GM19467 (cell line): Measurements from ENCODE around the gene FOXI1.

ENCODE experiments used
- ATAC-seq: cut with Tn5 transposase; IDR thresholded peaks from one replicate; pipeline ENCODE4 v1.9.1; 2021; ENCODE audit warnings: mild to moderate bottlenecking, moderate library complexity; ENCODE audit not compliant: unreplicated experiment

The FOXI1 gene

DNA sequence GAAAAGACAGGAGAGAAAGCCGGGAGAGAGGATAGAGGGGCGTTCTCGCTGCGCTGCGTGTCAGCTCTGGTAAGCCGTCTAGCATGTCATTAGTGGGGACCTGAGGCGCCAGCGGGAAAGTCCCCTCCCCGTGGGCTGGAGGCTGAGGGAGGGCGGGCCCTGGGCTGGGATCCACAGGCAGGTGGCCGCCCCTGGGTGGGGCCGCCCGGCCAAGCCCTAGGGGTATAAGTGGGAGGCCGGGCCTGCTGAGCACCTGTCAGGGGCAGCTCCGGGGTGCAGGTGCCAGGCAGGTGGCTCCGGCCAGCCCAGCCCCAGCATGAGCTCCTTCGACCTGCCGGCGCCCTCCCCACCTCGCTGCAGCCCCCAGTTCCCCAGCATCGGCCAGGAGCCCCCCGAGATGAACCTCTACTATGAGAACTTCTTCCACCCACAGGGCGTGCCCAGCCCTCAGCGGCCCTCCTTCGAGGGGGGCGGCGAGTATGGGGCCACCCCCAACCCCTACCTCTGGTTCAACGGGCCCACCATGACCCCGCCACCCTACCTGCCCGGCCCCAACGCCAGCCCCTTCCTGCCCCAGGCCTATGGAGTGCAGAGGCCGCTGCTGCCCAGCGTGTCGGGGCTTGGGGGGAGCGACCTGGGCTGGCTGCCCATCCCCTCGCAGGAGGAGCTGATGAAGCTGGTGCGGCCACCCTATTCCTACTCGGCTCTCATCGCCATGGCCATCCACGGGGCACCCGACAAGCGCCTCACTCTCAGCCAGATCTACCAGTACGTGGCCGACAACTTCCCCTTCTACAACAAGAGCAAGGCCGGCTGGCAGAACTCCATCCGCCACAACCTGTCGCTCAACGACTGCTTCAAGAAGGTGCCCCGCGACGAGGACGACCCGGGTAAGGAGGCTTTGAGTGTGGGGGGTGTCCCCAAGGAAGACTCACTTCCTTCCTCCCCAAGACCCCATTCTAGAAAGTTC lies at the start of gene FOXI1:
Gene FOXI1, plus strand, starts transcription at position 256 of the 970 bp plus-strand sequence. Its CDS starts 61 bp downstream, at position 317.
- ATAC-seq, result no peak

DNA sequence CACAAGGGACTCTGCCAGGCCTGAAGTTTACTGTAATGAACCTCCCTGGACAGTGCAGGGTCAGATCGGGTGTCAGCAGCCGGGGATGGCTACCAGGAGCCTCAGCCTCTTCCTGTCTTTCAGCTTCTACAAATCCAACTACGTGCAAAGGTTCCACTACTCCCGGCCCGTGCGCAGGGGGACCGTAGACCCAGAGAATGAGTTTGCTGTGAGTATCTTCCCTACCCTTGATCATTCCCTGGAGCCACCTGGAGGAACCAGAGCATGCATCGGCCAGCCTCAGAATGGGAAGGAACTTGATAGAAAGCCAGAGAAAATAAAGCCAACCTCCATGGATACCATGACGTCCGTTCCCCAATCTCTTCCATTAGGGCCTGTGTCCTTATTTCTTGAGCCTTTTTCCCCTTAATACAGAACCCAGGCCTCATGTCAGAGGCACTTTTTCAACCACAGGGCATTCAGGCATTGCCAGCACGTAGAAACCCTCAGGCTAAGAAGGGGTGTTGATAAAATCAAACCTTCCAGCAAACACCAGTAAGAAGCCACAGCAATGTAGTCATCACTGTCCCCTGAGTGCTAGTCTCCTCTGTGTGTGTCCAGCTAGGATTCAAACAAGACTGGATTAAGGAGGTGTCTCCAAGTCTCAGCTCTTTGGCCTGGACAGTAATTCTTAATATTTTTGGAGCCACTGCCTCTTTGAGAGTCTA lies 49.0 kb upstream of the FOXI1 start:
- ATAC-seq, result no peak

DNA sequence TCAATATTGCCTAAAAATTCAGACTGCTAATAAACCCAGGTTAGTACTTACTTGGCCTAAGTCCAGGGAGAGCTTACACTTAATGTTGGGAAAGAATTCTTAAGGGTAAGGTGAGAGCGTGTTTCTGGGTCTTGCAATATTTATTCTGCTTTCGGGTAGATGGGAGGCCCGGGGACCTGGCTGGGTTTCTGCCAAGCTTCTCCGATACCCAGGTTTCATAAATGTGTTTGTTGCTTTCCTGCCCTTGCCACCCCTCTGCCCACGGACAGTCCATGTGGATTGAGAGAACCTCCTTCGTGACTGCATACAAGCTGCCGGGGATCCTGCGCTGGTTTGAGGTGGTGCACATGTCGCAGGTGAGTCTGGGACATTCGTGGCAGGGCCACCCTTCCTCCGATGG lies 48.4 kb upstream of the FOXI1 start:
- no peak for ATAC-seq

DNA sequence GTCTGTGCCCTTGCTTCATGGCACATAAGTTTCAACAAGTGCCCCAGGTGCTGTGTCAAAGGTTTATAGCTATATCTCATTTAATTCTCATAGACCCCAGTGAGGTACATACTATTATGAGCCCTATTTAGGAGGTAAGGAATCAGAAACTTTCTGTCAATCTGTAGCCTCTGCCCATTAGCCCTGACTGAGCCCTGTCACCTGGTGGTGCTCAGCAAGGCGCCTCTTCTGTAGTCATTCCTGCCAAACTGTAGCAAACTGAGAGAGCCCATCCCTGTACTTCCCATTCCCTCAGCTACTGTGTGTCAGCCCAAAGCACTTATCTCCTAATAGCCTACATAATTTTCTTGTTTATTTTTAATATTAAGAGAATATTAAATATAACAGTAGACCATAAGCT lies 46.5 kb upstream of the FOXI1 start:
- no peak for ATAC-seq

DNA sequence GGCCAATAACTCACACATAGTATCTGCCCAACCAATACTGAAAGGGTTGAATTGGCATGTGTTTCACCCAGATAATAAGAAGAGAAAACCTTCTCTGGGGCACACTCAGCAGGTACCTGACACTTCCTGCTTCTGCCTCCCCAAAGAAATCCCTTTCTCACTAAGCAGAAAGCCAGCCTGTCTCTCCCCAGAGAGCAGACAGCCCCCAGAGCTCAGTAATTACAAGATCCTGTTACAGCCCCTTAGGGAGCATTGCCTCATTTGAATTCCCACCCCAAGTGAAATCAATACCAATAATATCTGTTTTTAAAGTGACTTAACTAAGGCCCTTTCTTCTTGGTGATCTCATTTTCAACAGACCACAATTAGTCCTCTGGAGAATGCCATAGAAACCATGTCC lies 38.5 kb upstream of the FOXI1 start:
- ATAC-seq, result no peak

DNA sequence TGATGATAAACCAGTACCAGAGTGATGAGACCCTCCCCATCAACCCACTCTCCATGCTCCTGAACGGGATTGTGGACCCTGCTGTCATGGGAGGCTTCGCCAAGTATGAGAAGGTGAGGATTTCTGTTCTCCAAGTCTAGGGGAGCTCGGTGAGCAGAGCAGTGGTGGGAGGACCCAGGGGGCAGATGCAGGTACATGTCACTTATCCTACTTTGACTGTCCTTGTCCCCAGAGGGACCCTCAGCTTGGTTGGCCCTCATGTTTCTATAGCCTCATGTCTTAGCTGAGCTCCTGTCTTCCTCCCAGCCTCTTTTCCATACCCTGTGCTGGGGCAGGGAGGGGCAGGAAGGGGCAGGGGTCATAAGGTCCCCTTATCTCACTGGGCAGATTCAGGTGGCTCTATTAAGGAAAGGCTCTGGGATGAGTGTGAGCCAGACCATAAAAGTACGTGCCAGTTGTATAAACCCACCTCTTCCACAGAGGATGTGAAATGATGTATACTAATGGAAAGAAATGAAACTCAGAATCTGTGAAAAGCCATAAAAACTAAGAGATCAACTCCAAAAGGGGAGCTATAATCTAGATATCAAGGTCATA lies 38.0 kb upstream of the FOXI1 start:
- no peak for ATAC-seq

DNA sequence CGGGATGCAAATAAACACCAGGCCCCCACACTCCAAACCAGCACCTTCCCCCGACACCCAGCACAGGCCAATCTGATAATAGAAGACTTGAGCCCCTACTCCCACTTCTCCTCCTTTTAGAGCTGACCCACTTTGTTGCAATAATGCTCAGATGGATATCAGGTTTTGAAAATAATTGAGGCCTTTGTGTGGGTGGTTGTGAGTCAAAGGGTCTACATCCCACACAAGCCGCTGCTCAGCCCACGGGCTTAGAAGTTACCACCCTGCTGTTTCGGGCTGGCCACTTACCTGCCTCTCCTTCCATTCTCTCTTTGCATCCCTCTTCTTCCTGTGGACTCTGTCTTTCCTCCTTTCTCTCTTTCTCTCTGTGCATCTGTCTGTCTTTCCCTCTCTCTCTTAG lies 36.2 kb upstream of the FOXI1 start:
- ATAC-seq, result no peak

DNA sequence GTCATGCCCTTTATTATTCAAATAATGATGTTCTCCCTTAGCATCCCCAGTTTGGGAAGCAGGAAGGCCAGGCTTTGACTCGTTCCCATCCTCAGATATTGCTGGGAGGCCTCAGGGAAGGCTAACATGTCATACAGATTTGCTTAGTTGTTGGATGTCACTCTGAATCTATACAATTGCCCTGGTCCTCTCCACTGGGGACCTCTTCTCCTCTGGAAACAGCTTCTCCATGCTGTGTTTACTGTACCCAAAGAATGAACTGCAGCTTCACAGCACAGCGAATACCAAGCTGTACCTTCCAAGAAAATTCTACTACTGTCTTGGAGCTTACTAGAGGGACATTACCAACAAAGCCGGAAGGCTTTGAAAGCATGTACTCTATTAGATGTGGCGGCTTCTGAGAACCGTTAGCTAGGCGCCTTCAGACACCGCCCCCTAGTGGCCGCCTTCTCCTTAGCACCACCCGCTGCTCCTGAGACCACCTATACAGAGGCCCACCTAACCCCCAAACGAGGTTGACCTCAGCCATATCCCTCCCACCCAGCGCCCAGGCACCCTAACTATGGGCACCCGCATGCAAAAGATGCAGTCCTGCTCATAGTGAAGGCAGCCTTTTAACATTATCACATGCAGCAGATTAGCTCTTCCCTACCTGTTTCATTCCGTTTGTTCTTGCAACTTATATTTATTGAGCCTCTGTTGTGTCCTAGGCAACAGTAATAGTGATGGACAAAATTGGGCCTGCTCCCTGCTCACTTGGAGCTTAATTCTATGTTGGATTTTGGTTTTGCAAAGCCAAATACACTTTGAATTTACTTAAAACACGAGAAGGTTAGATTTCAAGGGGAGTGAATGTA lies 34.9 kb upstream of the FOXI1 start:
- no peak for ATAC-seq

DNA sequence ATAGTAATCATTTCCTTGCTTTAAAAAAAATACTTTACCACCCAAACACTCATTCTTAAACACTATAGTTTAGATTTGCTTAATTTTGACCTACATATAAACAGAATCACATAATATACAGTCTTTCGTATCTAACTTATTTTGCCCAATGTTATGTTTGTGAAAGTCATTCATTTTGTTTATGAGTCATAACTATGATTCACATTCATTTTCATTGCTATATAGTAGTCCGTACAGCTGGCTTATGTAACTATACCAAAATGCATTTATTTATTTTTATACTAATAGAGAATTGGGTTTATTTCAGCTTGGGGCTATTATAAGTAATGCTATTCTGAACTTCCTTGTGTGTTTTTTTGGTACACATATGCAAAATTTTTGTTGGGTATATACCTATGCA lies 33.9 kb upstream of the FOXI1 start:
- ATAC-seq, result no peak

DNA sequence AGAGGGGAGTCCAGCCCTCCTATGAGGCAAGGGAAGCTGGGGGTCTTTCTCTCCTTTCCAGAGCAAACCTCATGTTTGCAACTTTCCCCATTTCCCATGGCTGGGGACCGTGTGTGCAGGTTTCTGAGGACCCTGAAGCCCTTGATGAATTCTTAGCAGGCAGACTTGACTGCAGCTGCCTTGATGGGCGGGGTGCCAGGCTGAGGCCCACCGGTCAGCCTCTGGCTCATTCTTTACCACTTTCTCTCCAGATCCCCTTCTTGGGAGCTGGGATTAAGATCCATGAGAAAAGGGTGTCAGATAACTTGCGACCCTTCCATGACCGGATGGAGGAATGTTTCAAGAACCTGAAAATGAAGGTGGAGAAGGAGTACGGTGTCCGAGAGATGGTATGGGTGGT lies 30.0 kb upstream of the FOXI1 start:
- no peak for ATAC-seq

DNA sequence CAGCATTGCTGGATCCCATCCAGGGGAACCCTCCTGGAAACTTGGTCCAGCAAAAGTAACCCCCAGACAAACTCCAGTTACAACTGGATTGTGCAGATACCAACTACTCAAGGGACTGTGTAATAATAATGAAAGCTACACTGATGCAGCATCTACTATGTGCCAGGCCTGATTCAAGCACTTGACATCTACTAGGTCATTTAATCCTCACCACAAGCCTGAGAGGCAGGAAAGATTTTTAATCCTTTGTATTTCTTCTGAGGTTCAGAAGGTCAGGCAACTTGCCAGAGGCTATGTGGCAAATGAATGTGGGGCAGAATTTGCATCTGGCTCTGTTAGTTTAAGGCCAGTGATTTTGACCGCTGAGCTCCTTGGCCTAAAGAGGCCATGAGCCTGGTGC lies 29.5 kb upstream of the FOXI1 start:
- ATAC-seq, result no peak

DNA sequence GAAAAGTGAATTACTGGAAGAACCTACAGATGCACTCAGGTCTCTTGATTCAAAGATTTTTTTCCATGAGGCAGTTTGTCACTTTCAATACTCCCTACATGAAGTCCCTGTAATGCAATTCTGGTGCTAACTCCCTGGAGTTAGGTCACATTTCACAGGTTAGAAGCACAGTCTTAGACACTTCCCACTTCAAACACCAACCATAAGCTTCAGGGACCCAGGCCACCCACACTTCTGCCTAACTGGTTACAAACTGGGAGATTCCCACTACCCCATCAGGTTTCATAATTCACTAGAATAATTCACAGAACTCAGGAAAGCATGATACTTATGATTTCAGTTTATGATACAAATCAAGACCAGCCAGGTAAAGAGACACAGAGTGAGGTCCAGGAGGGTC lies 29.0 kb upstream of the FOXI1 start:
- no peak for ATAC-seq

DNA sequence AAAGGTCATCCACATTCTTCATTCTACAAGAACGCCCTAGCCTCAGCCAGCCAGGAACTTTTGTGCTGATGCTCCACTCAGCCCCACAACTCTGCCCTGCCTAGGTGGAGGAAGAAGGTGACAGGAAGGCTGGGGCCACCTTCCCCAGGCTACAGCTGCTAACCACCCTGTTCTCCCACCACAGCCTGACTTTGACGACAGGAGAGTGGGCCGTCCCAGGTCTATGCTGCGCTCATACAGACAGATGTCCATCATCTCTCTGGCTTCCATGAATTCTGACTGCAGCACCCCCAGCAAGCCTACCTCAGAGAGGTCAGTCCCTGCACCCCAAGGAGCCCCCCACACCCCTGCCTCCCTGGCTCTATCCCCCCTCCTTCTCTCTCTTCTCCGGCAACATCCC lies 28.2 kb upstream of the FOXI1 start:
- ATAC-seq, result no peak

DNA sequence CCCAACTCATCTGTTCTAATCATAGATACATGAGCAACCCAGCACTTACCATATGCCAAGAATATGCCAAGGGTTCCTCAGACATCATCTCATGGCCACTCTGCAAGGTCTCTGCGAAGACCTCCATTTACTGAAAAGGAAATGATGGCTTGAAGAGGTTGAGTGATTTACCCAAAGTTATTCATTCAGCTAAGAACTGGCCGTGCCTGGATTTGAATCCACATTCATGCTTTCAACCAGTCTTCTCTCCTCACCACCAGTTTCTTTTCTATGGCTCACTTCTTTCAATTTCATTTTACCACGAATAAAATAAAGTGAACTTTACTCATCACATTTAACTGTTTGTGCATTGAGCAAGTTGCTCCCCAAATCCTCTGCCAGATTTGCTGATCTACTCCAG lies 27.2 kb upstream of the FOXI1 start:
- no peak for ATAC-seq

DNA sequence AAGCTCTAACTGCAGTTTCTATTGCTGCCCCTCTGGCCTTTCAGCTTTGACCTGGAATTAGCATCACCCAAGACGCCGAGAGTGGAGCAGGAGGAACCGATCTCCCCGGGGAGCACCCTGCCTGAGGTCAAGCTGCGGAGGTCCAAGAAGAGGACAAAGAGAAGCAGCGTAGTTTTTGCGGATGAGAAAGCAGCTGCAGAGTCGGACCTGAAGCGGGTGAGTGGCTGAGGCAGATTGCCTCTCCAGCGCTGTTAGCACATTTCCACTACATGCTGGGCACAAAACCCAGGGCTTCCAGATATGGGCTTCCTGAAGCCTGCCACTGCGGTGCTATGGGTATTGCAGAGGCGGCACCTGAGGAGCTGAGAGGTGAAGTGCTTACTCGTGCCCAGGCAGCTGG lies 26.8 kb upstream of the FOXI1 start:
- ATAC-seq, result no peak

DNA sequence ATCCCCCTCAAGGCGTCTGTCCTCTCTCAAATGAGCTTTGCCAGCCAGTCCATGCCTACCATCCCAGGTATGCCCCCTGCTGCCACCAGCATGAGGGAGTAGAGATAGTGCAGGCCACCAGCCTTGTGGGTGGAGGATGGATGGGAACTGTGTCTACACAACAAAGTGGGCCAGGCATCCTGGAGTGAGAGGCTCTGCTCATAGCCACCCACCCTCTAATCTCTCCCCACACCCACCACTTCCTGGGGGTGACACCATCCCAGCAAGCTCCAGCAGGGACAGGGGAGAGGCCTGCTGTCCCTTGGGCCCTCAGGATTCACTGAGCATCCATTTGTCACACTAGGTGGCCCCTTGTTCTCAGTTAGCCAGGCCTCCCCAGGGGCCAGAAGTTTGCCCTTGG lies 25.5 kb upstream of the FOXI1 start:
- ATAC-seq, result no peak

DNA sequence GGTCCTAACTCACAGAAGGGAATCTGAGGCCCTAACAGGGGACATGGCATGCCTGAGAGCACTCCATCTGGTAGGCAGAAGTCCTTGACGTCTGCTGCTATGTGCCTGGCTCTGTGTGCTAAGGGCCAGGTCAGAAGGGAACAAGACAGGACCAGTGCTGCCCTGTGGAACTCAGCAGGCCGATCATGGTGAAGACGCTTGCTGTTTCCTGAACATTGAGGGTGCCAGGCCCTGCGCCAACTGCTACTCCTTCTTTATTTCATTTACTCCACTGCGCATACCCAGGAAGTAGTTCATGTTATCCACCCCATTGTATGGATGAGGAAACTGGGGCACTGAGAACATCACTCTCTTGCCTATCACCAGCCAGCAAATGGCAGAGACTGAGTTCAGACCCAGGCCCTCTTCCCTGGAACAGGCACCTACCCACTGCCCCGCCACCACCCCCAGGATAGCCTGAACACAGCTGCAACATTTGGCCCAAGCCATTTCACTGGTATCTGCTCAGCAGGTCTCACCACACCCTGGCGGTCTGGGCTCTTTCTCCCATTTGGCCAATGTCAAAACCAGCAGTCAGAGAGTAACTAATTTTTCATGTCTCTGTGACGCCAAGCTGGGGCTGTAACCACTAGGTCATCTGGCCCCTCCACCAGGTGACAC lies 24.8 kb upstream of the FOXI1 start:
- ATAC-seq, result no peak

DNA sequence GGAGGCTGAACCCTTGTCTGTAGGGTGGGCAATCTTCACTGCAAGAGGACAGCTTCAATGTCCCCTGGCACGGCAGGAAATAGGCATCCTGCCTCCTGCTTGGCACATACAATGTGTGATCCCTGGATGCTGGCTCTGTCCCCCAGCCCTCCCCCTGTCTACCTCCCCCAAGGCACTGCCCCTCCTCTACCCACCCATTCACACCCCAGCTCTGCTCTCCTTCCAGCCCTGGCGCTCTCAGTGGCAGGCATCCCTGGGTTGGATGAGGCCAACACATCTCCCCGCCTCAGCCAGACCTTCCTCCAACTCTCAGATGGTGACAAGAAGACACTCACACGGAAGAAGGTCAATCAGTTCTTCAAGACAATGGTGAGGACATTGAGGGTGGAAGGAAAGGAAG lies 24.1 kb upstream of the FOXI1 start:
- no peak for ATAC-seq

DNA sequence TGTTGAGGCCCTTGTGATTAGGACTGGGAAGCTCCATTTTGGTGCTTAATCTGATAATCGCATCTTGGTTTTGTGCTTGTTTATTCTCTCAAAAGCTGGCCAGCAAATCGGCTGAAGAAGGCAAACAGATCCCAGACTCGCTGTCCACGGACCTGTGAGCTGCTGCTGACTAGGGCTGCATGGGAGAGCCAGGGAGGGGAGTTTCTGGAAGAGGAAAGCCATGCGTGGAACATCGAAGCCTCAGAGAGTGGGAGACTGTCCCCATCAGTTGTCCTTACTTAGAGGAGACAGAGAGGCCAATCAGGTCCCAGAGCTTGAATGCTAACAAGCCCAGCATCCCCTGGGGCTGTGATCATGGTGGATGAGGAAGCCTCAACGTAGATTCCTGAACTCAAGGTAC lies 23.0 kb upstream of the FOXI1 start:
- ATAC-seq, result no peak

DNA sequence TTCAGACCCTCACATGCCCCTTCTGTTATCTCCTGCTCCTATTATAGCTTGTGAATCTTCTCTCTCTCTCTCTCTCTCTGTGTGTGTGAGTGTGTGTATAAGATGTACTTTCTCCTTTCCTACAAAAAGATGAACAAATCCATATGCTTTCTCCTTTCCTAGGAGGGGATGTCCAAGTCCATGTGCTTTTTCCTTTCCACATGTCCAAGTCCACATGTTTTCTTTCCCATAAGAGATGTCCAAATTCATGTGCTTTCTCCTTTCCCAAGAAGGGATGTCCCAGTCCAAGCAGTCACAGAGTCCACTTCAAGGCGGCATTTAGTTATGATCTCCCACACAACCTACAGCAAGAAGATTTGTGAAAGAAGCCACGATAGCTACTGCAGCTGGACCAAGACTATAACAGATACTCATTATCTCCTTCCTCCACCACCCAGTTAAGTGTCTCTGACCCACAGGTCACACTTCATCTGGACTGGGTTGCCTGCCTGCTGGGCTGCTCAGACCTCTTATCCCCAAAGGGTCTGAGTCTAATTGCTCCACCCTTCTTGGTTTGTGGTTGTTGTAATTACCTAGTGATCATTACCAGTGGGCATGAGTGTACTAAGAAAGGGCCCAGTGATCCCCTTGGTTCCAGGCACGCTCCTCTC lies 18.4 kb upstream of the FOXI1 start:
- no peak for ATAC-seq
